Subcutaneous preadipocyte (primary cell): ENCODE measurements around the gene KISS1R. TPM values are rescaled to one million over a fixed set of nuclear protein-coding genes. Genes with fewer than 3 reads are reported as not detected.

Experiments used
- small RNA-seq: library from RNA; depleted of rRNA; stranded (forward); fragments of <200 nt; gene quantifications from one replicate; pipeline ENCODE3, GENCODE V24; 2012
- total RNA-seq: library from RNA; depleted of rRNA; stranded (reverse); fragments of >200 nt; gene quantifications from 2 replicates; pipeline ENCODE4 v1.2.3, GENCODE V29; 2012

Gene KISS1R
- total RNA-seq: not detected in 2 replicates

DNA sequence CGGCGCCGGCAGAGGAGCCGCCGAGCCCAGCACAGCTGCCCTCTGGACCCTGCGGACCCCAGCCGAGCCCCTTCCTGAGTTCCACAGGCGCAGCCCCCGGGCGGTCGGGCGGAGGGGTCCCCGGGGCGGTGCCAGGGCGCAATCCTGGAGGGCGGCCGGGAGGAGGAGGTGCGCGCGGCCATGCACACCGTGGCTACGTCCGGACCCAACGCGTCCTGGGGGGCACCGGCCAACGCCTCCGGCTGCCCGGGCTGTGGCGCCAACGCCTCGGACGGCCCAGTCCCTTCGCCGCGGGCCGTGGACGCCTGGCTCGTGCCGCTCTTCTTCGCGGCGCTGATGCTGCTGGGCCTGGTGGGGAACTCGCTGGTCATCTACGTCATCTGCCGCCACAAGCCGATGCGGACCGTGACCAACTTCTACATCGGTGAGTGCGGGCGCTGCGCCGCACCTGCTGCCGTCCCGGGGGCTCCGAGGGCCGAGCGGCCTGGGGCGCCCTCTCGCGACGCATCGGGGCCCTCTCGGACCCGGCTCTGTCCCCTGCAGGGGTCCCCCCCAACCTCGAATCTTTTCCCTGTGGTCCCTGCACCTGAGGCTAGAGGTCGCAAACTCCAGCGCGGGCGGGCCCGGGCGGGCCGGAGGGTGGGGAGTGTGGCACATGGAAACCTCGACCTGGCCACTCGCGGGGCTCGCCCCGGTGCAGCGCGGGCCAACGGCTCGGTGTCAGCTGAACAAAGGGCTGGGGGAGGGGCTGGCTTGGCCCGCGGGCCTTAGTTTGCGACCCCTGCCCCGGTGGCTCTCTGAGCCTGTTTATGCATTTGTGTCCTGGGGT lies at the start of gene KISS1R:
Gene KISS1R (plus strand): TSS at position 11 of the 829 bp plus-strand sequence. CDS start 170 bp downstream, at position 181.

GRCh38 chr19:892894-893689 lies 24.0 kb upstream of the KISS1R start, which contains the start of the genes MED16 and RNU6-9:
Gene MED16, minus strand, starts transcription at chr19:893187. Its CDS starts 2,056 bp downstream, at chr19:891131.
Gene RNU6-9, plus strand, starts transcription at chr19:893484.

GRCh38 chr19:913080-913748 lies 3.9 kb upstream of the KISS1R start, which contains the start of gene R3HDM4:
Gene R3HDM4, minus strand, starts transcription at chr19:913219. Its CDS starts 62 bp downstream, at chr19:913157.

DNA sequence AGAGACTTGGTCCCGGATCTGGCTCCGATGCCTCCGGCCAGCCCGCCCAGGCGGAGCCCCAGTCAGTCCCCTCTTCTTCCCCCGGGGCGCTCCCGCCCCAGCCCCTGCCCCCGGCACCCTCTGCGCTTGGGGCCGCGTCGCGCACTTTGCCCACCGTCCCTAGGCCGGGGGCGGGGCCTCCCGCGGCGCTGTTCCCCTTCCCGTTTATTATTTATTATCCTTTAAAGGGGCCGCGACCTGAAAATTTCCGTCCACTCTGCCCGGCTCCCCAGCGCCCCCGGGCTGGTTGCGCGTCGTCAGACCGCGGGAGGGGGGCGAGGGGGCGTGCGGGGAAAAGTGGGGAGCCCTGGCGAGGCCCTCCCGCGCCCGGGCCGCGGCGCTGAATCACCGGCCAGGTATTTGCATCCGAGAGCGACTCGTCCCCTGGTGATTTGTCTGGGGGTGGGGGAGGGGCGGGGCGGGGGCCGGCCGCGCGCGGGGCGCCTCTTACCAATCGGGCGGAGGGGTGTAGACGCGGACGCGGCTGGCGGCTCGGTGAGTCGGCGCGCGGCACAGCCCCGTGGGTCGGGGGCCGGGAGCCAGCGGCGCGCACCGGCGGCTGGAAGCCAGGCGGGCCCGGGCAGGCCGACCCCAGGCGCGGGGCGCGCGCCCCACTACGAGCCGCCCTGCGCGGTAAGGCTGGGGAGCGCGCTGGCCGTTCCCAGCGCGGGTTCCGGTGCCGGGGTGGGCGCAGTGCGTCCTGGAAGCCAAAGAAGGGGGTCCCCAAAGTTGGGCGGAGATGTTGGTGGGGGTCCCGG lies 8.6 kb downstream of the KISS1R start, which contains the start of gene ARID3A:
Gene ARID3A (plus strand): TSS at position 510 of the 797 bp plus-strand sequence. CDS start 3,494 bp downstream, outside the sequence.

Small RNA genes within 50 kb of the gene (small RNA-seq; reads per million reads assigned to genes)
- gene RNU6-9: 5.8 reads per million, percentile 93 among the genes with 10 or more reads in this experiment

Other genes with a start within 250 kb of the KISS1R start
- 29.9 and 33.8 TPM in 2 replicates for gene FSTL3, start 240.9 kb upstream of the KISS1R start, total RNA-seq
- gene PRSS57, start 221.9 kb upstream of the KISS1R start, total RNA-seq: not detected in 2 replicates
- 2.5 and 9.9 TPM in 2 replicates for gene PALM, start 208.4 kb upstream of the KISS1R start, total RNA-seq
- 0.20 TPM in 1 of 2 replicates, not detected in the other for gene MISP, start 166.2 kb upstream of the KISS1R start, total RNA-seq
- gene PTBP1, start 119.9 kb upstream of the KISS1R start, total RNA-seq: 133 and 189 TPM in 2 replicates
- not detected in 2 replicates for gene PLPPR3, start 95.4 kb upstream of the KISS1R start, total RNA-seq
- not detected in 2 replicates for gene AZU1, start 89.5 kb upstream of the KISS1R start, total RNA-seq
- gene PRTN3, start 76.3 kb upstream of the KISS1R start, total RNA-seq: not detected in 2 replicates
- 0.20 and 0.37 TPM in 2 replicates for gene ELANE, start 65.0 kb upstream of the KISS1R start, total RNA-seq
- gene CFD, start 57.7 kb upstream of the KISS1R start, total RNA-seq: 8.0 and 144 TPM in 2 replicates
- 24.3 and 25.0 TPM in 2 replicates for gene MED16, start 24.1 kb upstream of the KISS1R start, total RNA-seq
- gene RNU6-9, start 23.8 kb upstream of the KISS1R start, total RNA-seq: not detected in 2 replicates
- 23.1 and 25.7 TPM in 2 replicates for gene R3HDM4, start 4.1 kb upstream of the KISS1R start, total RNA-seq
- 18.4 and 33.2 TPM in 2 replicates for gene ARID3A, start 8.7 kb downstream of the KISS1R start, total RNA-seq
- gene WDR18, start 67.0 kb downstream of the KISS1R start, total RNA-seq: 68.0 and 80.9 TPM in 2 replicates
- gene GRIN3B, start 83.1 kb downstream of the KISS1R start, total RNA-seq: under 0.01 and 0.20 TPM in 2 replicates
- gene TMEM259, start 103.8 kb downstream of the KISS1R start, total RNA-seq: 68.3 and 80.5 TPM in 2 replicates
- gene RNU6-2, start 104.2 kb downstream of the KISS1R start, total RNA-seq: not detected in 2 replicates
- gene CNN2, start 109.3 kb downstream of the KISS1R start, total RNA-seq: 122 and 131 TPM in 2 replicates
- gene ABCA7, start 122.8 kb downstream of the KISS1R start, total RNA-seq: 4.0 and 4.3 TPM in 2 replicates
- gene ARHGAP45, start 149.8 kb downstream of the KISS1R start, total RNA-seq: 0.78 and 1.5 TPM in 2 replicates
- 84.5 and 113 TPM in 2 replicates for gene POLR2E, start 178.0 kb downstream of the KISS1R start, total RNA-seq
- gene GPX4, start 186.7 kb downstream of the KISS1R start, total RNA-seq: 326 and 402 TPM in 2 replicates